ENCODE results near the gene TOP2A. TPM values are rescaled to one million over a fixed set of nuclear protein-coding genes. Genes with fewer than 3 reads are reported as not detected.

Gene TOP2A
- total RNA-seq, 3 donors from 2014 or later: 2.0 to 6.4 (median 2.5) TPM

DNA sequence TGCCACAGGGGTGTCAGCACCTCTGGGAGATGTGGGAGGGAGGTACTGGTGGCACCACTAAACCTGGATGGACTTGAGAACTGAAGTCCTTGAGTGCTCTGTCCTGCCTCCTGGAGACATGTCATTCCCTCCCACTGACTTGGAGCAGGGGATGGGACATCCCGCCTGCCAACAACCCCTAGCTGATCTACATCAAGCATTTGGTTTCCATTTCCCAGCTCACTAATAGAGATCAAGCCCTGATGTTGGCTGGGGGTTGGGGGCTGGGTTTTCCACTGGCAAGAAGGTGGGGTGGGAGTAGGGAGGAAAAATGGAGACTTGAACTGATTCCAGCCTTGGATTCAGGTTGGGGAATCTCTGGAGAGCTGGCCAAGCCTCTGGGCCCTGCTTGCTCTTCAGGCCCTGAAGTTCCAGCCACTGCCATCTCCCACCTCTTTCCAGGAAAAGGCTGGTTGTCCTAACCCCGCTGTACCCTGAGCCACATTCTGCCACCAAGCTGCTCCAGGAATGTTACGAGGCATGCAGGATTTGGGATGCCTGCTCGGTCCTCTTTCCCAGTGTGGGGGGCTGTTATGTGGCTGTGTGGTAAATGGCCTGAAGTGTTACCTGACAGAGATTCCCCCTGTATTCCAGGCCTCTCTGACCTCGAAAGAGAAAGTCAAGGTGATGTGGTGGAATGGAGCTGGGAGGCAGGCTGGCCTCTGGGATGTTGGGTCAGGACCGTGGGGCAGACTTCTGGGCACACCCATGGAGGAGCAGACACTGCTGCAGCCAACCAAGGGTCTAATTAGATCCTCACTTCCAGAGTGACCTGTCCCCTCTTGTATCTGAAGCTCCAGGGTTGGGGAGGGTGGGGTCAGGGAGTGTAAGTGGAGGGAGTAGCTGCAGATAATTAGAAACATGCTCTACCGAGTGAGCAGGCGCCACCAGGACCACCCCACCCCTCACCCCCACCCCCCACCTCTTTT lies 42.2 kb upstream of the TOP2A start:
- intact Hi-C loops (cut with DNase I; ENCODE audit: low total_unique reads): no loop called here
- Histone ChIP-seq H3K4me3 (no peak overlapping the region), H3K27me3 (no peaks in the 10 kb centered on the region), H3K36me3 (no peaks in the 10 kb centered on the region), H3K27ac (peak overlapping the region; percentile 54 to 80), H3K9me3 (no peaks in the 10 kb centered on the region), H3K4me1 (peaks cover 4 to 10% of the 10 kb centered on the region in 2 donors)
- TF ChIP-seq POLR2AphosphoS5 (IDR thresholded peaks at IDR 0.05): peak in 1 of 3 donors; percentile 57
- TF ChIP-seq, protein P1, sequence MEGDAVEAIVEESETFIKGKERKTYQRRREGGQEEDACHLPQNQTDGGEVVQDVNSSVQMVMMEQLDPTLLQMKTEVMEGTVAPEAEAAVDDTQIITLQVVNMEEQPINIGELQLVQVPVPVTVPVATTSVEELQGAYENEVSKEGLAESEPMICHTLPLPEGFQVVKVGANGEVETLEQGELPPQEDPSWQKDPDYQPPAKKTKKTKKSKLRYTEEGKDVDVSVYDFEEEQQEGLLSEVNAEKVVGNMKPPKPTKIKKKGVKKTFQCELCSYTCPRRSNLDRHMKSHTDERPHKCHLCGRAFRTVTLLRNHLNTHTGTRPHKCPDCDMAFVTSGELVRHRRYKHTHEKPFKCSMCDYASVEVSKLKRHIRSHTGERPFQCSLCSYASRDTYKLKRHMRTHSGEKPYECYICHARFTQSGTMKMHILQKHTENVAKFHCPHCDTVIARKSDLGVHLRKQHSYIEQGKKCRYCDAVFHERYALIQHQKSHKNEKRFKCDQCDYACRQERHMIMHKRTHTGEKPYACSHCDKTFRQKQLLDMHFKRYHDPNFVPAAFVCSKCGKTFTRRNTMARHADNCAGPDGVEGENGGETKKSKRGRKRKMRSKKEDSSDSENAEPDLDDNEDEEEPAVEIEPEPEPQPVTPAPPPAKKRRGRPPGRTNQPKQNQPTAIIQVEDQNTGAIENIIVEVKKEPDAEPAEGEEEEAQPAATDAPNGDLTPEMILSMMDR (IDR thresholded peaks at IDR 0.05): no peak
- DNase-seq (ENCODE audit: low spot score in 2 of 2): no peak

DNA sequence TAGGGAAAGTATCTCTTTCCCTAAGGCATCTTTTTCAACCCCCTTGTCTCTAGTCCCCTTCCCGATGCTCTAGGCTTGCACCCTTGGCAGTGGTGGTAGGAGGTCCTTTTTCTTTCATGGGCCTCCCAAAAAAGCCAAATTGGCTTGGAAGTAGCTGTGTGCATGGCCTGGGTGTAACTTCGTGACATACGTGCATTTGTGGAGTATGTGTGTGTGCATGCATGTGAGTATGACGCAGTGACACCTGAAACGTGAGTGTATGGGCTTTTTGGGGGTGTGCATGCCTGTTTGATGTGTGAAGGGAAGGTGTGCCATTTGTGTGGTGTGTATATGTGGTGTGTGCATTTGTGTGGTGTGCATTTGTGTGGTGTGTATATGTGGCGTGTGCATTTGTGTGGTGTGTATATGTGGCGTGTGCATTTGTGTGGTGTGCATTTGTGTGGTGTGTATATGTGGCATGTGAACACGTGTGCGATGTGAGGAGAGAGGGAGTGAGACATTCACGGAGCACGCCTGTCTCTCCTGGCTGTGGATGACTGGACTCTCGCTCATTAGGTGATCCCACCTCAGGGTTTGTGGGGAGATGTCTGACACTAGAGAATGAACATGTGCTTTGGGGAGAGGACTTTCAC lies 41.3 kb upstream of the TOP2A start:
- Histone ChIP-seq H3K4me1 (peaks cover 4 to 10% of the 10 kb centered on the region in 2 donors), H3K27me3 (no peaks in the 10 kb centered on the region), H3K36me3 (peaks cover 8% of the 10 kb centered on the region), H3K27ac (peak overlapping the region; percentile 54 to 80), H3K4me3 (no peak overlapping the region), H3K9me3 (no peaks in the 10 kb centered on the region)
- DNase-seq (ENCODE audit: low spot score in 2 of 2): no peak
- TF ChIP-seq, protein P1 (IDR thresholded peaks at IDR 0.05): no peak
- TF ChIP-seq POLR2A (IDR thresholded peaks at IDR 0.05) (no peak), POLR2AphosphoS5 (IDR thresholded peaks at IDR 0.05) (peak in 1 of 3 donors; percentile 18)
- intact Hi-C loops (cut with DNase I; ENCODE audit: low total_unique reads): no loop called here

GRCh38 chr17:40457964-40458791 lies 40.5 kb upstream of the TOP2A start:
- Histone ChIP-seq H3K36me3 (peaks cover 15% of the 10 kb centered on the region), H3K4me3 (no peak overlapping the region), H3K4me1 (peaks cover 4 to 10% of the 10 kb centered on the region in 2 donors), H3K27me3 (no peaks in the 10 kb centered on the region), H3K27ac (peak overlapping the region; percentile 0 to 80), H3K9me3 (no peaks in the 10 kb centered on the region)
- DNase-seq (ENCODE audit: low spot score in 2 of 2): no peak
- TF ChIP-seq POLR2AphosphoS5 (IDR thresholded peaks at IDR 0.05) (peak in 1 of 3 donors; percentile 32), POLR2A (IDR thresholded peaks at IDR 0.05) (no peak)
- TF ChIP-seq, protein P1 (IDR thresholded peaks at IDR 0.05): no peak
- intact Hi-C loops (cut with DNase I; ENCODE audit: low total_unique reads): no loop called here

- no peaks in the 10 kb centered on the region for H3K27me3 ChIP-seq
- H3K4me1 ChIP-seq: peaks cover 4 to 10% of the 10 kb centered on the region in 2 donors
- H3K9me3 ChIP-seq: no peaks in the 10 kb centered on the region
- peaks cover 15% of the 10 kb centered on the region for H3K36me3 ChIP-seq
- DNase-seq (ENCODE audit: low spot score in 2 of 2): no peak
- TF ChIP-seq, protein P1 (IDR thresholded peaks at IDR 0.05): no peak
- TF ChIP-seq POLR2AphosphoS5 (IDR thresholded peaks at IDR 0.05): no peak
- no peak for TF ChIP-seq POLR2A (IDR thresholded peaks at IDR 0.05)
- H3K27ac ChIP-seq: peak overlapping the region in 1 of 2 donors; percentile 80
- no peak overlapping the region for H3K4me3 ChIP-seq
- intact Hi-C loops (cut with DNase I; ENCODE audit: low total_unique reads): no loop called here
Measured at GRCh38 chr17:40457369-40457768, 39.7 kb upstream of the TOP2A start.
